Measurements from ENCODE around the gene MYH14. TPM values are rescaled to one million over a fixed set of nuclear protein-coding genes. Genes with fewer than 3 reads are reported as not detected.

Gene MYH14
- total and polyA plus RNA-seq, 9 donors = 0.23 to 82.1 (median 3.2) TPM

DNA sequence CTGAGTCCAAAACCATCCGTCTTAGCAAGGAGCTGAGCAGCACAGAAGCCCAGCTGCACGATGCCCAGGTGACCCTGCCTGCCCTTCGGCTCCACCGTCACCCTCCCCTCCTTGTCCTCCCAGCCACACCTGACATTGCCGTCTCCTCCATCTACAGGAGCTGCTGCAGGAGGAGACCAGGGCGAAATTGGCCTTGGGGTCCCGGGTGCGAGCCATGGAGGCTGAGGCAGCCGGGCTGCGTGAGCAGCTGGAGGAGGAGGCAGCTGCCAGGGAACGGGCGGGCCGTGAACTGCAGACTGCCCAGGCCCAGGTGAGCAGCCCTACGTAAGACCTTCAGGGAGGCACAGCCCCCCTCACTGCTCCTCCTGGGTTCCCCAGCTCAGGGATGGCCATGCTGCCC, 76.7 kb downstream of the MYH14 start:
- no peaks in the 10 kb centered on the region for H3K9me3 ChIP-seq
- no peak overlapping the region for H3K4me3 ChIP-seq
- intact Hi-C loops (cut with DNase I) = no loop called here
- no peaks in the 10 kb centered on the region for H3K36me3 ChIP-seq
- 70 to 73% (median 72%) methylated on average over 11 to 14 of the region's 14 CpGs for WGBS, 3 donors
- DNase-seq = no peak
- no peak for TF ChIP-seq EP300 (IDR thresholded peaks at IDR 0.05)
- TF ChIP-seq, protein P1, sequence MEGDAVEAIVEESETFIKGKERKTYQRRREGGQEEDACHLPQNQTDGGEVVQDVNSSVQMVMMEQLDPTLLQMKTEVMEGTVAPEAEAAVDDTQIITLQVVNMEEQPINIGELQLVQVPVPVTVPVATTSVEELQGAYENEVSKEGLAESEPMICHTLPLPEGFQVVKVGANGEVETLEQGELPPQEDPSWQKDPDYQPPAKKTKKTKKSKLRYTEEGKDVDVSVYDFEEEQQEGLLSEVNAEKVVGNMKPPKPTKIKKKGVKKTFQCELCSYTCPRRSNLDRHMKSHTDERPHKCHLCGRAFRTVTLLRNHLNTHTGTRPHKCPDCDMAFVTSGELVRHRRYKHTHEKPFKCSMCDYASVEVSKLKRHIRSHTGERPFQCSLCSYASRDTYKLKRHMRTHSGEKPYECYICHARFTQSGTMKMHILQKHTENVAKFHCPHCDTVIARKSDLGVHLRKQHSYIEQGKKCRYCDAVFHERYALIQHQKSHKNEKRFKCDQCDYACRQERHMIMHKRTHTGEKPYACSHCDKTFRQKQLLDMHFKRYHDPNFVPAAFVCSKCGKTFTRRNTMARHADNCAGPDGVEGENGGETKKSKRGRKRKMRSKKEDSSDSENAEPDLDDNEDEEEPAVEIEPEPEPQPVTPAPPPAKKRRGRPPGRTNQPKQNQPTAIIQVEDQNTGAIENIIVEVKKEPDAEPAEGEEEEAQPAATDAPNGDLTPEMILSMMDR (IDR thresholded peaks at IDR 0.05) = no peak
- H3K4me1 ChIP-seq (ENCODE audit: insufficient read depth) = no peaks in the 10 kb centered on the region
- H3K27ac ChIP-seq = no peak overlapping the region
- no peaks in the 10 kb centered on the region for H3K27me3 ChIP-seq

DNA sequence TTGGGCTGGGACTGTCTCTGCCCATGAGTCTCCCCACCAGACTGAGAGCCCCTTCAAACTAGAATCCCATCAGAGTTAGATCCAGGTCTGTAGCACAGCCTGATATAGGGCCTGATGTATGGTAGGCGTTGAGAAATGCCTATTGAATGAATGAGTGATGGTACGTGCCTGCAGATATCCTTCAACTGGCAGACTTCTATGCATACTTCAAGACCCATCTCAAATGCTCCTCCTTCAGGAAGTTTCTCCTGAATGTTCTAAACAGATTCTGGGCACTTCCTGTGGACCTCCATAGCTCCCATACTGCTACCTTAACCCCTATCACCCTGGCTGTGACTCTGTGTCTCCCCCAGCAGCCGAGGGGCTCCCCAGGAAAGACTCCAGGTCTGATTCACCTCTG, 77.6 kb downstream of the MYH14 start:
- no peaks in the 10 kb centered on the region for H3K36me3 ChIP-seq
- TF ChIP-seq POLR2A (IDR thresholded peaks at IDR 0.05) = no peak
- TF ChIP-seq, protein P1 (IDR thresholded peaks at IDR 0.05) = no peak
- no peak for TF ChIP-seq EP300 (IDR thresholded peaks at IDR 0.05)
- H3K9me3 ChIP-seq = no peaks in the 10 kb centered on the region
- intact Hi-C loops (cut with DNase I) = no loop called here
- H3K4me3 ChIP-seq = no peak overlapping the region
- no peaks in the 10 kb centered on the region for H3K4me1 ChIP-seq (ENCODE audit: insufficient read depth)
- no peak for DNase-seq
- WGBS, 3 donors = 53 to 81% (median 59%) methylated on average over 3 of the region's 3 CpGs
- no peaks in the 10 kb centered on the region for H3K27me3 ChIP-seq
- no peak overlapping the region for H3K27ac ChIP-seq

DNA sequence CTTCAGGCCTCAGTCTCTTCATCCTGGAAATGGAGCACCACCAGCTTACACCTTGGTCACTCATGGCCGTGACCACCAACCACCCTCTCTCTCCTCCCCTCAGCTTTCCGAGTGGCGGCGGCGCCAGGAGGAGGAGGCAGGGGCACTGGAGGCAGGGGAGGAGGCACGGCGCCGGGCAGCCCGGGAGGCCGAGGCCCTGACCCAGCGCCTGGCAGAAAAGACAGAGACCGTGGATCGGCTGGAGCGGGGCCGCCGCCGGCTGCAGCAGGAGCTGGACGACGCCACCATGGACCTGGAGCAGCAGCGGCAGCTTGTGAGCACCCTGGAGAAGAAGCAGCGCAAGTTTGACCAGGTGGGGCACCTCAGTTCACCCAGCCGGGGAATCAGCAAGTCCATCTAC, 78.1 kb downstream of the MYH14 start:
- Histone ChIP-seq H3K4me3 (no peak overlapping the region), H3K27ac (no peak overlapping the region), H3K4me1 (ENCODE audit: insufficient read depth) (no peaks in the 10 kb centered on the region), H3K36me3 (no peaks in the 10 kb centered on the region), H3K27me3 (no peaks in the 10 kb centered on the region), H3K9me3 (peaks cover 0 to 4% of the 10 kb centered on the region in 2 donors)
- no peak for DNase-seq
- WGBS, 3 donors = 81 to 90% (median 89%) methylated on average over 22 of the region's 22 CpGs
- TF ChIP-seq, protein P1 (IDR thresholded peaks at IDR 0.05) = no peak
- TF ChIP-seq EP300 (IDR thresholded peaks at IDR 0.05) (no peak), POLR2A (IDR thresholded peaks at IDR 0.05) (no peak)
- intact Hi-C loops (cut with DNase I) = no loop called here

DNA sequence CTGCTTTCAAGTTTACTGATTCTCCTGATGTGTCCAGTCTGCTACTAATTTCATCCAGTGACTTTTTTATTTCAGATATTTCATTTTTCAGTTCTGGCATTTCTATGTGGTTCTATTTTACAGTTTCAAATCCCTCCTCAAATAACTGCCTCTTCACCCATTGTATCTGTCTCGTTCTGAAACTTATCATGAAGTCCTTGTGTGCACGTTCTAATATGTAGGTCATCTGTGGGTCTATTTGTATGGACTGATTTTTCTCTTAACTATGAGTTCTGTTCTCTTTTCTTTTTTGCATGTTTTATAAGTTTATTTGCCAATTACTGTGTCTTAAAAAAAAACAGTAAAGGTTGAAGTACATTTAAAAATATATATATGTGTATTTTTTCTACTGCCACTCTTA, 82.4 kb downstream of the MYH14 start:
- 64 to 83% (median 76%) methylated on average over 2 of the region's 2 CpGs for WGBS, 3 donors
- Histone ChIP-seq H3K27ac (no peak overlapping the region), H3K4me1 (ENCODE audit: insufficient read depth) (no peaks in the 10 kb centered on the region), H3K27me3 (no peaks in the 10 kb centered on the region), H3K4me3 (no peak overlapping the region), H3K36me3 (no peaks in the 10 kb centered on the region), H3K9me3 (peaks cover 0 to 4% of the 10 kb centered on the region in 2 donors)
- DNase-seq = no peak
- TF ChIP-seq, protein P1 (IDR thresholded peaks at IDR 0.05) = no peak
- no peak for TF ChIP-seq POLR2A (IDR thresholded peaks at IDR 0.05)
- no peak for TF ChIP-seq EP300 (IDR thresholded peaks at IDR 0.05)
- intact Hi-C loops (cut with DNase I) = no loop called here

DNA sequence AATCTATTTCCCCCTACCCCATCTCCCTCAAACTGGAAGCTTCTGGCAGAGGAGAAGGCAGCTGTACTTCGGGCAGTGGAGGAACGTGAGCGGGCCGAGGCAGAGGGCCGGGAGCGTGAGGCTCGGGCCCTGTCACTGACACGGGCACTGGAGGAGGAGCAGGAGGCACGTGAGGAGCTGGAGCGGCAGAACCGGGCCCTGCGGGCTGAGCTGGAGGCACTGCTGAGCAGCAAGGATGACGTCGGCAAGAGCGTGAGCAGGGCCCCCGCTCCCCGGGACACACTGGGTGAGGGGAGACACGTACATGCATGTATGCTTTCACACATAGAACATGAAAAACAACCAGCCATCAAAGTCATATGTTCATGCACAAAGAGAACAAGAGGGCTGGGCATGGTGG, 83.0 kb downstream of the MYH14 start:
- H3K4me1 ChIP-seq (ENCODE audit: insufficient read depth) = no peaks in the 10 kb centered on the region
- no peaks in the 10 kb centered on the region for H3K27me3 ChIP-seq
- H3K36me3 ChIP-seq = no peaks in the 10 kb centered on the region
- no peak for DNase-seq
- H3K4me3 ChIP-seq = no peak overlapping the region
- peaks cover 0 to 4% of the 10 kb centered on the region in 2 donors for H3K9me3 ChIP-seq
- TF ChIP-seq EP300 (IDR thresholded peaks at IDR 0.05) = no peak
- TF ChIP-seq, protein P1 (IDR thresholded peaks at IDR 0.05) = no peak
- TF ChIP-seq POLR2A (IDR thresholded peaks at IDR 0.05) = no peak
- intact Hi-C loops (cut with DNase I) = no loop called here
- H3K27ac ChIP-seq = no peak overlapping the region
- WGBS, 3 donors = 92 to 94% (median 93%) methylated on average over 18 of the region's 18 CpGs
